Endodermal cell (in vitro differentiated cells): Measurements from ENCODE around the gene AGR2. TPM values are rescaled to one million over a fixed set of nuclear protein-coding genes. Genes with fewer than 3 reads are reported as not detected.

Experiments
- DNase-seq: peaks from one replicate; pipeline ENCODE4 v3.0.0-alpha.2; 2017
- H3K27ac ChIP-seq: 2 replicates; pipeline ENCODE4 v1.5.1; 2013; ENCODE audit warnings: mild to moderate bottlenecking, low read depth, low read length, moderate library complexity
- H3K27me3 ChIP-seq: 2 replicates; pipeline ENCODE4 v1.6.1; 2013; ENCODE audit warnings: mild to moderate bottlenecking, low read length, moderate library complexity; ENCODE audit not compliant: insufficient read depth, control insufficient read depth, poor library complexity, severe bottlenecking
- H3K36me3 ChIP-seq: 2 replicates; pipeline ENCODE4 v1.7.0; 2013; ENCODE audit warnings: mild to moderate bottlenecking, low read length, moderate library complexity; ENCODE audit not compliant: control insufficient read depth, insufficient read depth
- H3K4me1 ChIP-seq: one replicate; pipeline ENCODE4 v1.7.0; 2013; ENCODE audit warnings: low read length; ENCODE audit not compliant: control insufficient read depth, insufficient read depth
- H3K4me3 ChIP-seq: 2 replicates; pipeline ENCODE4 v1.5.1; 2013; ENCODE audit warnings: mild to moderate bottlenecking, low read length, moderate library complexity
- H3K9ac ChIP-seq: 2 replicates; pipeline ENCODE4 v1.6.1; 2013; ENCODE audit warnings: mild to moderate bottlenecking, low read length, moderate library complexity; ENCODE audit not compliant: poor library complexity, severe bottlenecking; ENCODE audit errors: extremely low read depth
- H3K9me3 ChIP-seq: 2 replicates; pipeline ENCODE4 v1.6.1; 2013; ENCODE audit warnings: mild to moderate bottlenecking, low read length, moderate library complexity; ENCODE audit not compliant: control insufficient read depth
- H3K27ac Mint-ChIP-seq: 2 replicates; pipeline ENCODE4 v1.8.0; 2020; ENCODE audit warnings: mixed read lengths
- H3K27me3 Mint-ChIP-seq: 2 replicates; pipeline ENCODE4 v1.8.0; 2021; ENCODE audit warnings: mild to moderate bottlenecking, mixed read lengths; ENCODE audit not compliant: insufficient read depth
- H3K36me3 Mint-ChIP-seq: 2 replicates; pipeline ENCODE4 v1.8.0; 2020; ENCODE audit warnings: low read depth, mixed read lengths
- H3K4me1 Mint-ChIP-seq: 2 replicates; pipeline ENCODE4 v1.8.0; 2020; ENCODE audit warnings: mixed read lengths
- H3K4me3 Mint-ChIP-seq: 2 replicates; pipeline ENCODE4 v1.8.0; 2020; ENCODE audit warnings: mild to moderate bottlenecking, moderate library complexity, mixed read lengths
- H3K9me3 Mint-ChIP-seq: 2 replicates; pipeline ENCODE4 v1.8.0; 2020; ENCODE audit warnings: mild to moderate bottlenecking, mixed read lengths
- WGBS, 2 experiments: methylation state at CpG; one replicate each; pipeline versions ENCODE4 v1.1.5 to v1.1.7; 2013; ENCODE audit warnings: missing lambda C conversion rate in 2 of 2, mixed read lengths in 1 of 2; ENCODE audit not compliant: insufficient coverage in 1 of 2, insufficient read length in 1 of 2; 5-methylcytosine and 5-hydroxymethylcytosine counted together
- total RNA-seq, 2 donors: library from RNA; stranded (reverse); fragmentation: NEBNext Ultra II Directional in 1 of 2; extraction: Animal tissue kit (Norgen Biotek cat#: 25700) in 1 of 2; gene quantifications; 2 replicates in 1 of 2; 3 replicates in 1 of 2; pipeline ENCODE4 v1.2.1, GENCODE V29; 2021
- TF ChIP-seq, protein P1 (sequence below): fragments of 200-600 bp; sonication (generic); conservative IDR thresholded peaks from 2 replicates; pipeline ENCODE4 v1.5.0; 2021; ENCODE audit warnings: antibody characterized with exemption, mild to moderate bottlenecking

AGR2 gene
- total RNA-seq, 2 donors from 2014 or later = not detected

DNA sequence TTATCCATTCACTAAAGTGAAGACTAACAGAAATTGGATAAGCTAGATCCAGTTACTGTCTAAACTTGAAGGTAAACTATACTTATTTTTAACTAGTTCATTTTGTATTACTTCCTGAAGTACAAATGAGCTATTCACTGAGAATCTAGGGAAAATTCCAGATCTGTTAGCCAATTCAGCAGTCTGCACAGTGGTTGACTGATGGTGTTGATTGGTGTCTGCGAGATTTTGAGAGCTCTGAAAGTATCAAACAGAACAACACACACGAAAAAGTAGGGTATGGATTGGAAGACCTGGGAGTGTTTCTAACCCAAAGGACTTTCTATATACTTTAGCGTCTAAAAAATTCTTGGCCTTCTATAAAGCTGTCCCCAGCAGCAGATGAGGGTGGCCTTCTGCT, 33.6 kb upstream of the AGR2 start:
- Histone ChIP-seq H3K27ac (no peak overlapping the region), H3K27me3 (no peaks in the 10 kb centered on the region), H3K4me1 (peaks cover 7% of the 10 kb centered on the region), H3K4me3 (no peak overlapping the region), H3K36me3 (no peaks in the 10 kb centered on the region), H3K9me3 (no peaks in the 10 kb centered on the region), H3K9ac (no peak overlapping the region)
- Mint-ChIP-seq H3K4me1 (no peaks in the 10 kb centered on the region), H3K36me3 (no peaks in the 10 kb centered on the region), H3K27ac (no peak overlapping the region), H3K4me3 (no peak overlapping the region), H3K27me3 (no peaks in the 10 kb centered on the region), H3K9me3 (peaks cover 2% of the 10 kb centered on the region)
- 86 to 100% methylated on average over 3 of the region's 3 CpGs for WGBS, 2 experiments
- TF ChIP-seq, protein P1, sequence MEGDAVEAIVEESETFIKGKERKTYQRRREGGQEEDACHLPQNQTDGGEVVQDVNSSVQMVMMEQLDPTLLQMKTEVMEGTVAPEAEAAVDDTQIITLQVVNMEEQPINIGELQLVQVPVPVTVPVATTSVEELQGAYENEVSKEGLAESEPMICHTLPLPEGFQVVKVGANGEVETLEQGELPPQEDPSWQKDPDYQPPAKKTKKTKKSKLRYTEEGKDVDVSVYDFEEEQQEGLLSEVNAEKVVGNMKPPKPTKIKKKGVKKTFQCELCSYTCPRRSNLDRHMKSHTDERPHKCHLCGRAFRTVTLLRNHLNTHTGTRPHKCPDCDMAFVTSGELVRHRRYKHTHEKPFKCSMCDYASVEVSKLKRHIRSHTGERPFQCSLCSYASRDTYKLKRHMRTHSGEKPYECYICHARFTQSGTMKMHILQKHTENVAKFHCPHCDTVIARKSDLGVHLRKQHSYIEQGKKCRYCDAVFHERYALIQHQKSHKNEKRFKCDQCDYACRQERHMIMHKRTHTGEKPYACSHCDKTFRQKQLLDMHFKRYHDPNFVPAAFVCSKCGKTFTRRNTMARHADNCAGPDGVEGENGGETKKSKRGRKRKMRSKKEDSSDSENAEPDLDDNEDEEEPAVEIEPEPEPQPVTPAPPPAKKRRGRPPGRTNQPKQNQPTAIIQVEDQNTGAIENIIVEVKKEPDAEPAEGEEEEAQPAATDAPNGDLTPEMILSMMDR = no peak
- DNase-seq = no peak

DNA sequence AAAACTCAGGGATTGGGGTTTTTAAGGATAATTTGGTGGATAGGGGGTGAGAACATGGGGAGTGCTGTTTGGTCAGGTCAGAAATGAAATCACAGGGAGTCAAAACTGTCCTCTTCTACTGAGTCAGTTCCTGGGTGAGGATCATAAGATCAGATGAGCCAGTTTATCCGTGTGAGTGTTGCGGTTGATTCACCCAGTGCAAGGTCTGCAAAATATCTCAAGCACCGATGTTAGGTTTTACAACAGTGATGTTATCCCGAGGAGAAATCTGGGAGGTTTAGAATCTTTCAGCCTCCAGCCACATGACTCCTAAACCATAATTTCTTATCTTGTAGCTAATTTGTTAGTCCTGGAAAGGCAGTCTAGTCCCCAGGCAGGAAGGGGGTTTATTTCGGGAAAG, 31.7 kb upstream of the AGR2 start:
- Histone ChIP-seq H3K9me3 (no peaks in the 10 kb centered on the region), H3K36me3 (no peaks in the 10 kb centered on the region), H3K4me3 (no peak overlapping the region), H3K4me1 (peaks cover 2% of the 10 kb centered on the region), H3K9ac (no peak overlapping the region), H3K27ac (no peak overlapping the region), H3K27me3 (no peaks in the 10 kb centered on the region)
- Mint-ChIP-seq H3K27me3 (no peaks in the 10 kb centered on the region), H3K9me3 (peaks cover 2% of the 10 kb centered on the region), H3K4me1 (no peaks in the 10 kb centered on the region), H3K36me3 (no peaks in the 10 kb centered on the region), H3K27ac (no peak overlapping the region), H3K4me3 (no peak overlapping the region)
- TF ChIP-seq, protein P1 = no peak
- WGBS, 2 experiments = 95 to 100% methylated on average over 3 to 5 of the region's 5 CpGs
- DNase-seq = no peak

DNA sequence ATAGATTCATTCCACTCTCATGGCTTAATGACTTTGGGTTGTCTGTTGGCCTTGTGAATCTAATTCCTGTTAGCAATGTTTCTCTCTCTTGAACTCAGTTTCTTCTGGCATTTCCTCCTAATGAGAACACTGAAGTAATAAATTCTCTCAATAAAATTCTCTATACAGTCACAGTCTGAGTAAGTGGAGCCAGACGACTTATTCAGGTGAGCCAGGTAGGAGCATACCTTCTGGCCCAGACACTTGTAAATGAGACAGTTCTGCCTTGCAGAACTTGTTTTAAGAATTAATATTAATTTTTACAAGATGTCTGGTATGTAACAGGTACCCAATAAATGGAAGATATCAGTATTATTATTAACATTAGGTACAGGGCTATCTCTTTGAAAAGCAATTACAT, 28.6 kb upstream of the AGR2 start:
- no peak overlapping the region for H3K4me3 Mint-ChIP-seq
- Histone ChIP-seq H3K4me3 (no peak overlapping the region), H3K9me3 (no peaks in the 10 kb centered on the region), H3K9ac (no peak overlapping the region), H3K27ac (no peak overlapping the region), H3K4me1 (no peaks in the 10 kb centered on the region), H3K27me3 (no peaks in the 10 kb centered on the region), H3K36me3 (no peaks in the 10 kb centered on the region)
- H3K27me3 Mint-ChIP-seq = no peaks in the 10 kb centered on the region
- H3K36me3 Mint-ChIP-seq = no peaks in the 10 kb centered on the region
- peaks cover 2% of the 10 kb centered on the region for H3K9me3 Mint-ChIP-seq
- H3K4me1 Mint-ChIP-seq = no peaks in the 10 kb centered on the region
- TF ChIP-seq, protein P1 = no peak
- WGBS, 2 experiments = 88 to 96% methylated on average over 1 of the region's 1 CpG
- DNase-seq = no peak
- no peak overlapping the region for H3K27ac Mint-ChIP-seq
